Uterus (tissue), 2 donors: ENCODE results near the gene MAPRE3.

Experiments
- CTCF ChIP-seq, 4 experiments: fragments of 200-600 bp in 2 of 4; fragments of 450-650 bp in 2 of 4; sonication (generic) in 2 of 4; IDR thresholded peaks; one replicate each; pipeline ENCODE4 v1.5.1; 2016 to 2019; ENCODE audit warnings: antibody characterized with exemption in 4 of 4, mild to moderate bottlenecking in 2 of 4, moderate library complexity in 1 of 4
- POLR2A ChIP-seq, 2 donors: fragments of 450-650 bp; IDR thresholded peaks; one replicate each; pipeline ENCODE4 v1.6.1; 2016; ENCODE audit warnings: antibody characterized with exemption in 2 of 2, mild to moderate bottlenecking in 1 of 2, moderate library complexity in 1 of 2

- TF ChIP-seq CTCF (IDR thresholded peaks at IDR 0.05) (no peak), POLR2A (IDR thresholded peaks at IDR 0.05) (no peak)
These were observed 96.9 kb downstream of the MAPRE3 start for GRCh38 chr2:27067385-27067784.
